Measurements from ENCODE around the gene ZNF496.
"Not testable (repeated sequence)": the region's sequence is repeated elsewhere in the genome, so short reads cannot be mapped to it uniquely, and the experiment has no call there.

Gene ZNF496

DNA sequence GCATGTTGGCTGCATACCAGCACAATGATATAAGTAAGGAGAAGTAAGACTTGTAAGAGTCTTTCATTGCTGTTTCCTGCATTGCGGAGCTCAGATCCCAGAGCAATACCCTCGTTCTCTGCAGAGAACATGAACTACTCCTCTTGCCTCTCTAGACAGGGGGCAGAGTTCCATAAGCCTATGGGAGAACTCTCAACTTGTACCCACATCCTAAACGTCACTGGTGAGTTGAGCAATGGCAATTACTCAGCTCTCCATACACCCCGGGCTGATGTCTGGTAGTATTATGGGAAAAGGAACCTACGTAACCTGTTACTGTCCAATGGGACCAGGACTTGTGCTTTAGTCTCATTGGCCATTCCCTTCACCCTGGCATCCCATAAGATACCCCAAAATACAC, 27.3 kb upstream of the ZNF496 start:
- POLR2A ChIA-PET = no interaction called here

DNA sequence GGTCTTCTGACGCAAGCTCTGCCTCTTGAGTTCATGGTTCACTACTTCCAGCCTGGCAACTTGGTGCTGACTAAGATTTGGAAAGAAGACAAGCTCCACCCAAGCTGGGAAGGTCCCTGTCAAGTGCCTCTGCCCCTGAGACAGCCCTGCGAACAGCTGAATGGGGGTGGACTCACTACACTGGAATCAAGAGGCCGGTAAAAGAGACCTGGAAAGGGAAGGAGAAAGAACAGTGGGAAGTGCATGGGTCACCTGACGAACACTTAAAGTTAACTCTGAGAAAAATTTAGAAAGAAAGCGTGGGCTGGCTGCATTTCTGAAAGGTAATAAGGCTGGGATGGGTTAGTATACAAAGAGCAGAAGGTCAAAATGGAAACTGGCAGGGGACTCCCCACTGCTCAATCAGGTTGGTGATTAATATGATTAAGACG, 26.1 kb upstream of the ZNF496 start:
- ChIA-PET POLR2A (no interaction called here), CTCF (interaction anchor here (0.7 to 1.2 kb wide), 3 partner anchors 15 to 129 kb away, joined by 3 to 7 read pairs (median 3); no protein-coding TSS in a partner anchor)
- TF ChIP-seq, protein P1, sequence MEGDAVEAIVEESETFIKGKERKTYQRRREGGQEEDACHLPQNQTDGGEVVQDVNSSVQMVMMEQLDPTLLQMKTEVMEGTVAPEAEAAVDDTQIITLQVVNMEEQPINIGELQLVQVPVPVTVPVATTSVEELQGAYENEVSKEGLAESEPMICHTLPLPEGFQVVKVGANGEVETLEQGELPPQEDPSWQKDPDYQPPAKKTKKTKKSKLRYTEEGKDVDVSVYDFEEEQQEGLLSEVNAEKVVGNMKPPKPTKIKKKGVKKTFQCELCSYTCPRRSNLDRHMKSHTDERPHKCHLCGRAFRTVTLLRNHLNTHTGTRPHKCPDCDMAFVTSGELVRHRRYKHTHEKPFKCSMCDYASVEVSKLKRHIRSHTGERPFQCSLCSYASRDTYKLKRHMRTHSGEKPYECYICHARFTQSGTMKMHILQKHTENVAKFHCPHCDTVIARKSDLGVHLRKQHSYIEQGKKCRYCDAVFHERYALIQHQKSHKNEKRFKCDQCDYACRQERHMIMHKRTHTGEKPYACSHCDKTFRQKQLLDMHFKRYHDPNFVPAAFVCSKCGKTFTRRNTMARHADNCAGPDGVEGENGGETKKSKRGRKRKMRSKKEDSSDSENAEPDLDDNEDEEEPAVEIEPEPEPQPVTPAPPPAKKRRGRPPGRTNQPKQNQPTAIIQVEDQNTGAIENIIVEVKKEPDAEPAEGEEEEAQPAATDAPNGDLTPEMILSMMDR (IDR thresholded peaks at IDR 0.05; ENCODE audit: control extremely low read depth, extremely low read depth, low read depth, missing control alignments) = no peak
- DNase-seq (ENCODE audit: extremely low spot score) = peak; percentile 47

More for the DNA sequence above, 27.3 kb upstream of the ZNF496 start:
- TF ChIP-seq, protein P1 (IDR thresholded peaks at IDR 0.05; ENCODE audit: control extremely low read depth, extremely low read depth, low read depth, missing control alignments) = no peak
- CTCF ChIA-PET = interaction anchor here (1.5 to 1.6 kb wide), 2 partner anchors 14 to 31 kb away, joined by 6 to 9 read pairs; no protein-coding TSS in a partner anchor
- no peak for DNase-seq (ENCODE audit: extremely low spot score)

DNA sequence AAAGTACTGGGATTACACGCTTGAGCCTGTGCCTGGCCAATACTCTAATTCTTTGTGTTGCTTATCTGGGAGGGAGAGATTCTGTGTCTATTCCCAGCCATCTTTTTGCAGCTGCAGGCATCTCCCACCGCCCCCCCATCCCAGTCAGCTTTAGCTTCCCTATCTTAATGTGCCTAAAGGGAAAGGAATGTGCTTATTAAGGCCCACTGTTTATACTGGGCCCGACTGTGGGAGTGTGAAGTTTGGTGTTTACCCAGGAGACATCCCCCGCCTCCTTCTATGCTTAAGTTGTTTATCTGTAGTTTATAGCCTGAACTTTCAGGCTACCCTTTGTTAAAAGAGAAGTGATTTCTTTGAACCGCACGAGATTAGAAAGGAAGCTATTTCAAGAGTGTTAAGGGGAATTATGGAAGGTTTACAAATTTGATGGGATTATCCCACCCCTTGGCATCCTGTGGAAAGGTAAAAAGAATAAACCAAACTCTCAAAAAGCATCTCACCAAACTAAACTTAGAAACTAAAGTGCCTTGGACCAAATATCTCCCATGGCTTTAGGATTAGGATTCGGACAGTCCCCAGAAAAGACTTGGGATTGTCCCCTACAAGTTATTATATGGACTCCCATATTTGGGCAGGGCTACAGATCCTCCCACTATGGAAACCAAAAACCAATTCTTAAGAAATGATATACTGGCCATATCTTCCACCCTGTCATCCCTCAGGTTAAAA, 25.5 kb upstream of the ZNF496 start:
- ChIA-PET POLR2A (no interaction called here), CTCF (interaction anchor here (0.7 to 1.2 kb wide), 3 partner anchors 16 to 129 kb away, joined by 3 to 7 read pairs (median 3); no protein-coding TSS in a partner anchor)
- DNase-seq (ENCODE audit: extremely low spot score) = no peak

DNA sequence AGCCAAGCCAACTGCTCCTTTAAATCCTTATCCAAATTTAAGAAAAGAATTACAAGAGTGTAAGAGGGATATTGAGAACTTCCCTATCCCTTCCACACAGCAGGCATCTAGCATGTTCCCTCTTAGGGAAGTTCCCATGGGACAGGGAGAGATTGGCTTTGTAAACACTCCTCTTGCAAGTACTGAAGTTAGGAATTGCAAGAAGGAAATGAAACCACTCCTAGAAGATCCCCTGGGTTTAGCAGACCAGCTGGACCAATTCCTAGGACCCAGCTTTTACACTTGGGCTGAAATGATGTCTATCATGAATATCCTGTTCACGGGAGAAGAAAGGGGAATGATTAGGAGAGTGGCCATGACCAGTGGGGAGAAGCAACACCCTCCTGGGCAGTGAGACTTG, 23.5 kb upstream of the ZNF496 start:
- DNase-seq (ENCODE audit: extremely low spot score); POLR2A ChIA-PET: not testable (repeated sequence)
- CTCF ChIA-PET = interaction anchor here (0.7 to 1.2 kb wide), 2 partner anchors 9 to 17 kb away, joined by 3 to 4 read pairs; no protein-coding TSS in a partner anchor

More for the DNA sequence above, 25.5 kb upstream of the ZNF496 start:
- TF ChIP-seq, protein P1 (IDR thresholded peaks at IDR 0.05; ENCODE audit: control extremely low read depth, extremely low read depth, low read depth, missing control alignments) = no peak

DNA sequence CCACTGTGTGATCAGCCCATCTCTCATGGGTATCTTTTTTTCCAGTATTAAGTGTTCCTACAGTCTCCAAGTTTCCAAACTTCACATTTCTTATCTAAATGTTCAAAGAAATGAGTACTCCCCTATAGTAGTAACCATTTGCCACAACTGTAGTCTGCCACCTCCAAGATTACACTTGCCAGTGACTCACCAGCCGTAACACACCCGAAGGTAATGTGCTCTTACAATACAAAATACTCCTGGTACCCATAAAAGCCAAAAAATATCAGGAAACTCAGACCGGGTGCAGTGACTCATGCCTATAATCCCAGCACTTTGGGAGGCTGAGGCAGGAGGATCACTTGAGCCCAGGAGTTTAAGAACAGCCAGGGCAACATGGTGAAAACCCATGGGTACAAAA, 20.5 kb upstream of the ZNF496 start:
- DNase-seq (ENCODE audit: extremely low spot score) = no peak
- TF ChIP-seq, protein P1 (IDR thresholded peaks at IDR 0.05; ENCODE audit: control extremely low read depth, extremely low read depth, low read depth, missing control alignments) = no peak
- ChIA-PET POLR2A (no interaction called here), CTCF (interaction anchor here (1.1 kb wide), 1 partner anchor 23 kb away, joined by 3 read pairs; no protein-coding TSS in a partner anchor)

DNA sequence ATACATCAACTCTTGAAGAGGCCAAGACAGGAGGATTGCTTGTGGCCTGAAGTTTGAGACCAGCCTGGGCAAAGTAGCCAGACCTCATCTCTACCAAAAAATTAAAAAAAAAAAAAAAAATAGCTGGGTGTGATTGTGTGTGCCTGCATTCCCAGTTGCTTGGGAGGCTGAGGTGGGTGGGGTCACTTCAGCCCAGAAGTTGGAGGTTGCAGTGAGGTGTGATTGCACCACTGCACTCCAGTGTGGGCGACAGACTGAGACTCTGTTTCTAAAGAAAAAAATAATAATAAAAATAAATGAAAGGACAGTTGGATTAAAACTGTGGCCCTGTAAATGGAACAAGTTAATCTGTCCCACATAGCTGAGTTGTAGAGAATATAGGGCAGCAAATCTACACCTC, 18.9 kb upstream of the ZNF496 start:
- no peak for DNase-seq (ENCODE audit: extremely low spot score)
- TF ChIP-seq, protein P1 (IDR thresholded peaks at IDR 0.05; ENCODE audit: control extremely low read depth, extremely low read depth, low read depth, missing control alignments) = no peak
- ChIA-PET CTCF (interaction anchor here (0.9 to 2.7 kb wide), 4 partner anchors 11 to 40 kb away, joined by 3 to 11 read pairs (median 6); no protein-coding TSS in a partner anchor), POLR2A (no interaction called here)
